Fibroblast of lung (primary cell): ENCODE measurements around the gene PGD.

Experiments used
- EZH2 ChIP-seq: IDR thresholded peaks from 2 replicates; pipeline ENCODE4 v1.5.1; 2012; ENCODE audit warnings: low read length, control low read depth, mild to moderate bottlenecking; ENCODE audit errors: missing control alignments
- TF ChIP-seq, protein P1 (sequence below), 2 donors: IDR thresholded peaks in 1 of 2; conservative IDR thresholded peaks in 1 of 2; 1 replicate in 1 of 2; 2 replicates in 1 of 2; pipeline ENCODE4 v1.5.1; 2011 to 2012; ENCODE audit warnings: low read length in 2 of 2, control low read depth in 1 of 2, inconsistent platforms in 1 of 2, low read depth in 1 of 2, mild to moderate bottlenecking in 1 of 2

DNA sequence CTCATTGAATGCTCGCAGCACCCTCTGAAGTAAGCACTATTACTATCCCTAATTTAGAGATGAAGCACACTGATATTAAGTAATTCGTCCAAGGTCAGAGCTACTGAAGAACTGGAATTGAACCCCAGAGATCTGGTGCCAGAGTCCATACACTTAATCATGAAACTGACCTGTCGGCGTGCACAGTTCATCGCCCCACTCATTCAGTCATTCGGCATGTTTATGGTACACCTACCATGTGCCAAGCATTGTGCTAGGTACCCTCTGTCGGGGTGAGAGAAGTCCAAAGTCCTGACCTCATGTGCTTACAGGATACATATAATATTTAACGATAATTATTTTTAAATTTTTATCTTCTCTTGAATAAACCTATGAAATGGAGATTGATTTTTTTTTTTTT lies 25.8 kb downstream of the PGD start:
- TF ChIP-seq, protein P1, sequence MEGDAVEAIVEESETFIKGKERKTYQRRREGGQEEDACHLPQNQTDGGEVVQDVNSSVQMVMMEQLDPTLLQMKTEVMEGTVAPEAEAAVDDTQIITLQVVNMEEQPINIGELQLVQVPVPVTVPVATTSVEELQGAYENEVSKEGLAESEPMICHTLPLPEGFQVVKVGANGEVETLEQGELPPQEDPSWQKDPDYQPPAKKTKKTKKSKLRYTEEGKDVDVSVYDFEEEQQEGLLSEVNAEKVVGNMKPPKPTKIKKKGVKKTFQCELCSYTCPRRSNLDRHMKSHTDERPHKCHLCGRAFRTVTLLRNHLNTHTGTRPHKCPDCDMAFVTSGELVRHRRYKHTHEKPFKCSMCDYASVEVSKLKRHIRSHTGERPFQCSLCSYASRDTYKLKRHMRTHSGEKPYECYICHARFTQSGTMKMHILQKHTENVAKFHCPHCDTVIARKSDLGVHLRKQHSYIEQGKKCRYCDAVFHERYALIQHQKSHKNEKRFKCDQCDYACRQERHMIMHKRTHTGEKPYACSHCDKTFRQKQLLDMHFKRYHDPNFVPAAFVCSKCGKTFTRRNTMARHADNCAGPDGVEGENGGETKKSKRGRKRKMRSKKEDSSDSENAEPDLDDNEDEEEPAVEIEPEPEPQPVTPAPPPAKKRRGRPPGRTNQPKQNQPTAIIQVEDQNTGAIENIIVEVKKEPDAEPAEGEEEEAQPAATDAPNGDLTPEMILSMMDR (conservative IDR thresholded peaks at IDR 0.05 in 1 of 2, IDR thresholded peaks at IDR 0.05 in 1 of 2; ENCODE audit: low read depth in 1 of 2, low read length in 2 of 2), result no peak
- TF ChIP-seq EZH2, result no peak
